NCI-H82 (cell line): Measurements from ENCODE around the gene KIF7.
"Not testable (repeated sequence)": the region's sequence is repeated elsewhere in the genome, so short reads cannot be mapped to it uniquely, and the experiment has no call there.

Source experiments
- DNase-seq: peaks from one replicate; lab custom pipeline; 2025; lab: John Stamatoyannopoulos, UW

The KIF7 gene

DNA sequence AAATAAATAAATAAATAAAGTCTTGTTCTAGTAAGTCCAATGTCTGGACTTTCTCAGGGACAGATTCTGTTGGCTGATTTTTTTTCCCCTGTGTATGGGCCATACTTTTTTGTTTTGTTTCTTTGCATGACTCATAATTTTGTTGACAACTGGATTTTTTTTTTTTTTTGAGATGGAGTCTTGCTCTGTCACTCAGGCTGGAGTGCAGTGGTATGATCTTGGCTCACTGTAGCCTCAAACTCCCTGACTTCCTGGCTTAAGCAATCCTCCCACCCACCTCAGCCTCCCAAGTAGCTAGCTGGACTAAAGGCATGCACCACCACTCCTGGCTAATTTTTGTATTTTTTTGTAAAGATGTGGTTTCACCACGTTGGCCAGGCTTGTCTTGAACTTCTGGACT lies 41.1 kb downstream of the KIF7 start:
- no peak for DNase-seq

DNA sequence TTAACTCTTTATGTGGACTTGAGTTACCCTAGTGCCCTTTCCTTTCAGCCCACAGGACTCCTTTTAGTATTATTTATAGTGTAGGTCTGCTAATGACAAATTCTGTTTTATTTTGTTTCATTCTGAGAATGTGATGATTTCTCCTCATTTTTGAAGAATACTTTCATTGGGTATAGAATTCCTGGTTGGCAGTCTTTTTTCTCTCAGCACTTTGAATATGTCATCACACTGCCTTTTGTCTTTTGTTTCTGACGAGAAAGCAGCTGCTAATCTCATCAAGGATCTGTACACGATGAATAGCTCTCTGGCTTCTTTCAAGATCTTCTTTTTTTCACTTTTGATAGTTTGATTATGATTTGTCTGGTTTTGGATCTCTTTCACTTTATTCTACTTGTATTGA lies 42.2 kb downstream of the KIF7 start:
- DNase-seq: no peak

DNA sequence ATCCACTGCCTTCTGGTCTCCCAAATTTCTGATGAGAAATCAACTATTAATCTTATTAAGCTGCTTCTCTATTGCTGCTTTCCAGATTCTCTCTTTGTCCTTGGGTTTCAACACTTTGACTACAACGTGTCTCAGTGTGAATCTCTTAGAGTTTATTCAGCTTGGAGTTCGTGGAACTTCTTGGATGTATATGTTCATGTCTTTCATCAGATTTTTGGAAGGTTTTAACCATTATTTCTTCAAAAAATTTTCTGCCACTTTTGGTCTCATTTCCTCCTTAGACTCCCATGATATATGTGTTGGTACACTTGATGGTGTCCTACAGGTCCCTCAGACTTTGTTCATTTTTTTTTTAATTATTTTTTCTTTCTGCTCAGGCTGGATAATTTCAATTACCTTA lies 44.0 kb downstream of the KIF7 start:
- DNase-seq: no peak

DNA sequence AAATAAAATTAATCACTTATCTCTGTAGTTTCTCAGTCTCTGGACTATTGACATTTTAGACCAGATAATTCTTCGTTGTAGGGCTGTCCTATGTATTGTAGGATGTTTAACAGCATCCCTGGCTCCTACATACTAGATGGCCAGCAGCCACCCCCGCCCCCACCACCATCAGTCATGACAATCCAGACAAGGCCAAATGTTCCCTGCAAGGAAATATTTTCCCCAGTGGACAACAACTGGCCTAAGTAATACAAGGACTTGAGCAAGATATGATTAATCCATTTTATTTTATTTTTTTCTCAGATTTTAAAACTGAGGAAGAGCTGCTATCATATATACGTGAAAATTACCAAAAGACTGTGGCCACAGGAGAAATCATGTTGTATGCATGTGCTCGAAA lies 56.2 kb downstream of the KIF7 start:
- no peak for DNase-seq

DNA sequence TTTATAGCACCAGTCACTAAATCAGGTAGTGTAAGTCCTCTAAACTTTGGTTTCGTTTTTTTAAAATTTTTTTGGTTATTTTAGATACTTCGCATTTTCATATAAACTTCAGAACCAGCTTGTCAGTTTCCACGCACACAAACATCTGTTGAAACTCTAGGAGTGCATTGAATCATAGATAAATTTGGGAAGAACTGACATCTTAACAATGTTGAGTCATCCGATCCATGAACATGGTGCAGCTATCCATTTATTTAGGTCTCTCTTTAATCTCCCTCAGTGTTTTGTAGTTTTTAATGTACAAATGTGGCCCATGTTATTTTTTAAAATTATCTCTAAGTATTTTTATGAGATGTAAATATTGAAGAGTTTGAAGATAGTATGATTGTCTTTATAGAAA lies 62.2 kb downstream of the KIF7 start:
- no peak for DNase-seq

- no peak for DNase-seq
These were observed 63.4 kb downstream of the KIF7 start for GRCh38 chr15:89591834-89592233.

DNA sequence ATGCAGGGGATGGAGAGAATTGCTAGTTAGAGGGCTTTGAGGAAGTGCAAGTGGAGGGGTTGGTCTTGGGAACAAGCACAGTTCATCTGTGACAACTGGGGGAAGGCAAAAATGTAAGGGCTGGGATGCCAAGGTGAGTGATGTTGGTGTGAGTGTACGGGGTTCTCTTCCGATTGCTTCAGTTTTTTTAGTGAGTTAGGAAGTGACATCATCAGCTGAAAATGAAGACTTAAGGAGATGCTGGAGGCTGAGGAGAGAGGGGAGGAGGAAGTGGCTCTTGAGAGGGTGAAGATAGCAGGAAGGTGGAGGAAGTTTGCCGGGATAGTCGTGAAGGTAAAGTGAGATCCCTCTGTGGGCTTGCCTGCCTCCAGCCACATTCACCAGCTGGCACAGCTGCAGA lies 67.3 kb downstream of the KIF7 start:
- no peak for DNase-seq

DNA sequence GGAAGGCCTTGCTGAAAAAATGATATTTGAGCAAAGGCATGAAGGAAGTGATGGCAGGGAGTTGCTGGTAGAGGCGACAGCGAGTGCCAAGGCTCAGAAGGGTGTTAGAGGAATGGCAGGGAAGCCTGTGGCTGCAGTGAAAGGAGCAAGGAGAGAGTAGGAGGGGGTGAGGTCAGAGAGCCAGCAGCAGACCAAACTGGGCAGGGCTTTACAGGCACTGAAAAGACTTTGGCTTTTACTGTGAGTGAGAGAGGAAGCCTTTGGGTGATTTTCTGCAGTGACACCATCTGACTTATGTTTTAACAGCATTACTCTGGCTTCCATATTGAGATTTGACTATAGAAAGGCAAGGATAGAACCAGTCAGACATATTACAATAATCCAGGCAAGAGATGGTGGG lies 68.6 kb downstream of the KIF7 start:
- no peak for DNase-seq

DNA sequence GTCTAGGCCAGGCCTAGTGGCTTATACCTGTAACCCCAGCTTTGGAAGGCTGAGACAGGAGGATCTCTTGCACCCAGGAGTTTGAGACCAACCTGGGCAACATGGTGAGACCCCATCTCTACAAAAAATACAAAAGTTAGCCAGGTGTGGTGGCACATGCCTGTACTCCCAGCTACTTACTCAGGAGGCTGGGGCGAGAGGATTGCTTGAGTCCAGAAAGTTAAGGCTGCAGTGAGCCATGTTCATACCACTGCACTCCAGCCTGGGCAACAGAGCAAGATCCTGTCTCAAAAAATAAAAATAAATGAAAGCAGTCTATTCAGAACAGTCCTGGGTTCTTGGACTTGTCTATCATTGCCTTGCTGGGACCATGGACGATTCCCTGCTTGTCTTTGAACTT lies 74.5 kb downstream of the KIF7 start:
- not testable (repeated sequence) for DNase-seq

DNA sequence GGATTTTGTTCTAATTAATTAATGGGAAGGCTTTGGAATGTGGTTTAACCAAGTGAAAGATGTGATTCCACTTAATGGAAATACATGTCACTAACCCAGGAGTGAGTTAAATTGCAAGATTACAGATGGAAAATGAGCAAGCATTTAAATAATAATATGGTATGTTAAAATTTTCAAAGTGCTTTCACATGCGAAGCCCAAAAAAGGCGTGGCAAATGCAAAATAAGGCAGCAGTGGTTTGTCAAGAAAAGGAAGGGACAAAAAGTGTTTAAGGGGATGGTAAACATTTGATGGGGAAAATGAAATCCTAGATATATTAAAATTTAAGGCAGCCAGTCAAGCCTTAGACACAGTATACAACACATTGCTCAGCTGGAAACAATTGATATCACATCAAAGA lies 77.1 kb downstream of the KIF7 start:
- no peak for DNase-seq
